ENCODE data around the gene RASGRF1.
"Not testable (repeated sequence)": the region's sequence is repeated elsewhere in the genome, so short reads cannot be mapped to it uniquely, and the experiment has no call there.

Gene RASGRF1

DNA sequence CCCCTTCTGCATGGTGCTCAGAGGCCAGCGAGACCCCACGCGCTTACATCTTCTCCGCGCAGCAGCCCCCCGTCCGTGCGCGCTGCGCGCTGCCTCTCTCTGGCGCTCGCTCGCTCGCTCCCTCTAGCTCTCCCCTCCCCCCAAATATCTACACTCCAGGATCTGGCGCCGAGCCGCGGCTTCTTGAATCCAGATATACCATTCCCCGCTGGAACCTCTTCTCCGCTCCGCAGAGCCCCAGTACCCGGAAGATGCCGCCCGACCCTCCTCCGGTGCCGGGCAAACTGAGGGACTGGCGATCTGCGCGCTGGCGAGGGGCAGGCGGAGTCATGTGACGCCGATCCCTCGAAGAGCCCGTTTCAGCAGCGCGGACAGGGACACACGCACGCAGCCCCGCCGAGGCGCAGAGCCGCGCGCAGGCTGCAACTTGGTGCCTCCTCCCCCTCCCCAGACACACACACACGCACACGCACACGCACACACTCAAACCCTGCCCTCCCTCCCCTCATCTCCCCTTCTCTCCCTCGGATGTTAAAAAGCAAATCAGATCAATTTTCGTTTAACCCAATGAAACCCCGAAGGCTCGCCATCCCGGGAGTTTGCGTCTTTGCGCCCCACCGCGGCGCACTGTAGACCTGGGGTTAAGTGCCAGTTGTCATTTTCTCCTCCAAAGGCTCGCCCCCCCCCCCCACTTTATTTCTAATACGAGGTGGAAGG lies at the start of gene RASGRF1:
Gene RASGRF1 (minus strand): TSS at position 294 of the 717 bp plus-strand sequence. CDS start 282 bp downstream, at position 12.
- no peak for DNase-seq (ENCODE audit: low read depth)

GRCh38 chr15:79136434-79137046 lies 46.0 kb upstream of the RASGRF1 start:
- DNase-seq (ENCODE audit: low read depth): no peak

GRCh38 chr15:79133309-79133708 lies 42.7 kb upstream of the RASGRF1 start:
- DNase-seq (ENCODE audit: low read depth): no peak

GRCh38 chr15:79132770-79133169 lies 42.2 kb upstream of the RASGRF1 start:
- DNase-seq (ENCODE audit: low read depth): no peak

DNA sequence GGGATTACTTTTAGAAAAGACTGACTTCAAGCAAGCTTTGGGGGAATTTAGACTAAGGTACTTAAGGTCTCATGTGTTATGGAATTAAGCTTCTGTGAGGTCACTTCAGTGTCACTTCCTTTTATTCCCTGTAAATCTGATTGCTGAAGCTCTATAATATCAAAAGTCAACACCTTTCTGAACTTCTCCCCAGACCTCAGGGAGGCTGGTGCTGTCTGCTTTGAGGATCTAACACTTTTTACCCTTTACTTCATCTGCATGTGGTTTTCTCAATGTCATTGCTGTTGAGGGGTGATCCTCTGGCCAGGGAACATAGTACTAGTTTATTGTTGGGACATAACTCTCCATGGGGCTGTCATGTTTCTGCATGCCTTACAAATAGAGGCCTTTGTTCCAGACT lies 41.8 kb upstream of the RASGRF1 start:
- no peak for DNase-seq (ENCODE audit: low read depth)

GRCh38 chr15:79130535-79131130 lies 40.1 kb upstream of the RASGRF1 start:
- no peak for DNase-seq (ENCODE audit: low read depth)

- no peak for DNase-seq (ENCODE audit: low read depth)
Measured at GRCh38 chr15:79129235-79129634, 38.7 kb upstream of the RASGRF1 start.

DNA sequence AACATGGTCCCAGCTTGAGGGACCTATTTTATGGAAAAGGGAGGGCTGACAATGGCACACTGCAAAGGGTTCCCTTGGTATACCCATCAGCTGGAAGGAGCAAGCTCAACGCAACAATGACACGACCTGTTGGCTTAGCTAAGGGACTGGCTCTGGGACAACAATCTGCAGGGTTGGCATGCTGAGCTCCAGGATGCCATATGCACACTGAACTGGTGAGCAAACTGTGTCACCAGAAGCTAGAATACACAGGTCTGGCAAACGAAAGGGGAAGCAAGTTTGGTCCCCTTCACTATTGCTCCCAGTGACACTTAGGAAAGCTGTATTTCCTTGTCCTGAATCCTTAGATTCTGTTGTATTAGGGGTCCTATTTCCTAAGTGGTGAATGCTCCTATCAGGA lies 38.0 kb upstream of the RASGRF1 start:
- no peak for DNase-seq (ENCODE audit: low read depth)

GRCh38 chr15:79124388-79124787 lies 33.8 kb upstream of the RASGRF1 start:
- DNase-seq (ENCODE audit: low read depth): no peak

DNA sequence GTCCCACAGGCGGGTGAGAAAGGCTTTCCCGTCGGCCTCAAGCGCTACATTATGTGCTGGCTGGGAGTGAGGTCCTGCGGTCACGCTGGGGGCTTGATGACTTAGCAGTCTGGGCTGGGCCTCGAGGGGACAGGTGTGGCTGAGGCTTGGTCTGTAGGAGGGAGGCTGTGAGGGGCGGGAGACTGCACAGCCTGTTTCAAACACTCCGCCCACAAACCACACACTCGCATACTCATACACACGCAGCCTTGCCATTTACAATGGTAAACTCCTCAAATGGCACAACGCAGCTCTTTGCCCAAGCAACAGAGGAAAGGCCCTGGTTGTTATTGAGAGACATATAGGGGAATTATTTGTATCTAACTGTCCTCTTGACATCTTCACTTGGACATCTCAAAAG lies 32.4 kb upstream of the RASGRF1 start:
- DNase-seq (ENCODE audit: low read depth): no peak

DNA sequence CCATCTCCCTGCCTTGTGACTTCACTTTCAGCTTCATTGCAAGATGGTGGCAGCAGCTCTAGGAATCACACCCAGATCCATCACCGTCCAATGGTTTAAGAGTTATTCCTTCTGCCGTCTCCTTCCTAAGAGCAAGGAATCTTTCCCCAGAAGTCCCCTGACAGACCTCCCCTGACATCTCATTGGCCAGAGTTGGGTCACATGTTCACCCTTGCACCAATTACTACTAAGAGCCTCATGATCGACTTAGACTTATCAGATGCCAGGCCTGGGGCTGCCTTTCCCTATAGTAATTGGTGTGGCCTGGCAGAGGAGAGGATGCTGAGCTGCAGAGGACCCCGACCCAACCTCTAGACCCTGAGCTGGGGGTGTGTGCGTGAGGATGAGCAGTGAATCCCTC lies 31.8 kb upstream of the RASGRF1 start:
- DNase-seq (ENCODE audit: low read depth): no peak

GRCh38 chr15:79121571-79121970 lies 31.0 kb upstream of the RASGRF1 start:
- DNase-seq (ENCODE audit: low read depth): no peak

- DNase-seq (ENCODE audit: low read depth): no peak
Measured at GRCh38 chr15:79117442-79118204, 27.0 kb upstream of the RASGRF1 start.

DNA sequence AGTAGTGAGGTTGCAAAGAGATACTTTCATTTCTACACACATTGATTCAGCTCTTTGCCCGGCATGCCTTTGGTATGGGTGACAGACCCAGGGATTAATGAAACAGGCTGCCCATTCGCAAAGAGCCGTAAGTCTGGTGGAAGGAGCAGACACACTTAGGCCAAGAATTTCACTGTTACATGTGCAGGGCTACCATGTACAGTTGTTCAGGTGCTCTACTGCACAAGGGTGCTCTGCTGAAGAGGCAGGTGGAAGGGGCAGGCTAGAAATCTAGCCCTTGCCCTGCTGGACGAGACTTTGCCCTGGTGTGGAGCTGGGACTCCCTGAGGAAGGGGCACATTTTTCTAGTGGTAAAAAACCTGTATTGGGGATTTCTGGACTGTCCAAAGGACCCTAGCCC lies 26.2 kb upstream of the RASGRF1 start:
- DNase-seq (ENCODE audit: low read depth): no peak

GRCh38 chr15:79115986-79116665 lies 25.5 kb upstream of the RASGRF1 start:
- DNase-seq (ENCODE audit: low read depth): no peak

GRCh38 chr15:79113831-79114230 lies 23.3 kb upstream of the RASGRF1 start:
- no peak for DNase-seq (ENCODE audit: low read depth)

DNA sequence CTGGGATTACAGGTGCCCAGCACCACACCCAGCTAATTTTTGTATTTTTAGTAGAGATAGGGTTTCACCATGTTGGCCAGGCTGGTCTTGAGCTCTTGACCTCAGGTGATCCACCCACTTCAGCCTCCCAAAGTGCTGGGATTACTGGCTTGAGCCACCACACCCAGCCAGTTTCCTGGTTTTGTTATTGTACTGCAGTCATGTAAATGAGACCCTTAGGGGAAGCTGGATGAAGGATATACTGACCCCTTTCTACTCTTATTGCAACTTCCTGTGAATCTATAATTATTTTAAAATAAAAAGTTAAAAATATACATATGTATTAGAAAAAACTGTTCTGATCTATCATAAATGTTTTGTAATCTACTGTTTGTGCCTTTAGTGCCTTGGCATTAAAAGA lies 20.8 kb upstream of the RASGRF1 start:
- DNase-seq (ENCODE audit: low read depth): not testable (repeated sequence)

DNA sequence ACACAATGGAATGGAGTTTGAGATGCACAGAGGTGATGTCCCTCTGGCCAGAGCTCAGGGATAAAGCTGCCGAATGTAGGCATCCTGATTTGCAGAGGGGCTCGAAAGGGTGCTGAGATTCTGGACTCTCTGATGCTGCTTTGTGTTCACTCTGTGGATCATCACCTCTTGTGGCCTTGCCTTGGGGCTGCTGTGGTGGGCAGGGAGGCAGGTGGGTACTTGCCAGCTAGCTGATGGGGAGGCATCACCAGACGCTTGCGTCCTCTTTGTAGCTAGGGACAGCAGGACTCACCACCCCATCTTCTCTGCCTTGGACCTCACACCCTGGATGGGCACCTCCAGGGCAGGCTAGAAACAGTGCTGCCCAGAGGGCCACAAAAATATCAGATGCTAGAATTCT lies 14.6 kb upstream of the RASGRF1 start:
- DNase-seq (ENCODE audit: low read depth): no peak

GRCh38 chr15:79102595-79102994 lies 12.0 kb upstream of the RASGRF1 start:
- no peak for DNase-seq (ENCODE audit: low read depth)

DNA sequence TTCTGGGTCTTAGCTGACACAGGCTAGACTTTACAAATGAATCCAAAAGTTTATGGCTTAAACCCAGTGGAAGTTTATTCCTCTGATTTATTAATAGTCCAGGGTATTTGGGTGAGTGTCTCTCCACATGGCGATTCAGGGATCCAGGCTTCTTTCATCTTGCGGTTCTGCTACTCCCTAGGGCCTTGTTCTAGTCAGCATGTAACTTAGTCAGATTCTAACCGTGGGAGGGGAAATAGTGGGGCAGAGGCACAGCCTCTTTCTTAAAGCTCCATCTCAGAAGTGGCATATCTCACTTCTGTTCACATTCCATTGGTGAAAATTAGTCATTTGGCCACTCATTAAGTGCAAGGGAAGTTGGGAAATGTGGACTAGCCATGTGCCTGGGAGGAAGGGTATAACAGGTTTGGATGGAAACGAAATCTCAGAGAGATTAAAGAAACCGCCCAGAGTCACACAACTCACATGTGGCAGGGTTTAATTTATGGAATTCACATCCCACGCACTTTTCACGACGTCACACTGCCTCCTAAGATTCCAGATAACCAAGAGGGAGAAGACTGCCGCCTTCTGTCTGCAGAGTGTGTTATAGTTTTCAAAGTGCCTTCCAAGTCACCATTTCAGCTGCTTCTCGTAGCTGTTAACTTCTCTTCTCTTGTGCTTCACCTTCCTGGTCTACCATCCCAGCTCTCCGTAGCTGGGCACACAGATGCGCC lies 11.4 kb upstream of the RASGRF1 start:
- no peak for DNase-seq (ENCODE audit: low read depth)

DNA sequence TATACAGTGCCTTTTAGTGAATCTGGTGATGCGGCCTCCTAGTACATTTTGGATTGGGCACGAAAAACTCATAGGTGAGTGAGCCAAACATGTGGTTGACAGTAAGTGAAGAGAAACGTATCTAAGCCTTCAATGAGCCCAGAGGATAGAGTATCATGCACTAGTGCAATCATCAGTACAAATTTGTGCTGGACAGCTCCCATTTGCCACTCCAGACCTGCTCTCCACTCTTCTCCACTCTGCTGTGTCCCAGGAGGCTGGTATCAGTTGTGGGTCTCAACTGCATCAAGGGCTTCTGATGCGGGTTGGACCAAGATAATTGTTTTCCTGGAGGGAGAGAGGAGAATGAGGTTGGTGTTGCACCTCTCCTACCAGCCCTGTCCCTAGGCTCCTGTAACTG lies 9.1 kb upstream of the RASGRF1 start:
- DNase-seq (ENCODE audit: low read depth): no peak

- no peak for DNase-seq (ENCODE audit: low read depth)
Measured at GRCh38 chr15:79094611-79095021, 4.0 kb upstream of the RASGRF1 start.

Data from activated T-helper 1 cell treated with Interleukin-2 at 50 U/mL for 16 hours (primary cell).